ENCODE results near the gene AP2B1. TPM values are rescaled to one million over a fixed set of nuclear protein-coding genes. Genes with fewer than 3 reads are reported as not detected.

Gene AP2B1
- total RNA-seq, 1 donor from 2014 or later, result 137 TPM

DNA sequence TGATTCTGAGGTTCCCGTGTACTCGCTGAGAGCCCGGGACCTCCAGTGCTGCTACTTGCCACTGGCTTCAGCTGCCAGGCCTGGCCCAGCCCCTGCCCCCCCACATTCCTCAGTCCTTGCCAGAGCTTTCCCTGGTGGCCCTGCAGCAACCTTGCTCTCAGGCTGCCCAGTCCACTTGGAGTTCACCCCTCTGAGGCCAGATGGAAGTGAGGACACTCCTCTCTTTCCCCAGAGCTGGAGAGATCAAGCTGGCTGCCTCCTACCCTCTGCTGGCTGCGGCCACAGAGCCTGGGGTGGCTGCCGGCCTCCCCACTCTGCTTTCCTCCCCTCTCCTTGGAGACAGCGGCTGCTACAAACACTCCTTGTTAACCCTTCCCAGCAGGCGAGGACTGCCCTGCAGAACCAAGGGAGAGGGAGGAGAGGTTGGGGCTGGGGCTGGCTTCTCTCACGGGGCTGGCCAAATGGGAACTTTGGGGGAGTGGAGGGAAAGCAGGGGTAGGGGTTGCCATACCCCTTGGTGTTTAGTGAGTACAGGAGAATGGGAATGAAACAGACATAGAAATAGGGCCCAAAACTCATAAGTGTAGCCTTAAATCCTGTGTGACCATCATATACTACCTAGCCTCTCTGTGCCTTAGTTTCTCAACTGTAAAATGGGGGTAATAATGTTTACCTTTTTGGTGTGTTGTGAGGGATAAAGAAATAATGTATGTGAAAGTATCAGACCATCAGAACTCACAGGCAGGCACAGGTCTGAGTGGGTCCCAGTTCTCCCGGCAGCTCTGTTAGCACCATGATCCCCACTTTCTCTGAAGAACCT, 166.0 kb downstream of the AP2B1 start, which contains the start of gene GAS2L2:
Gene GAS2L2 (minus strand): TSS at position 295 of the 820 bp plus-strand sequence. CDS start 389 bp downstream, outside the sequence.
- intact Hi-C loops (cut with DNase I), result no loop called here
- DNase-seq (ENCODE audit: low spot score), result no peak

DNA sequence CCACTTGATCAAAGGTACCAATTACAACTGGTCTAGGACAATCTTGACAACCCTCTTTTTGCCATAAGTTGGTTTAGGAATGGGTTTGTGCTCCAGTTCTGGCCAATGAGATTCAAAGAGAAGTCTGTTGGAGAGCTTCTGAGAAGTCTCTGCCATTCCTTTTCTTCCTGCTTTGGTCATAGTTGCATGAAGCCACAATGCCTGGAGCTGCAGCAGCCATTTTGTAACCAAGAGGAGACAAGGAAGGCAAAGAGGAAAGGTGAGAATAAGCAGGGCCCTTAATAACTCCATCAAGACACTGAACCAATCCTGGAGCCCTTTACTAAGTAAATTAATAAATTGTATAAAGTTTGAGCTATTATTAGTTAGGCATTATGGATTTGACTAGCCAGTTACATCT, 170.1 kb downstream of the AP2B1 start:
- intact Hi-C loops (cut with DNase I), result no loop called here
- DNase-seq (ENCODE audit: low spot score), result no peak

DNA sequence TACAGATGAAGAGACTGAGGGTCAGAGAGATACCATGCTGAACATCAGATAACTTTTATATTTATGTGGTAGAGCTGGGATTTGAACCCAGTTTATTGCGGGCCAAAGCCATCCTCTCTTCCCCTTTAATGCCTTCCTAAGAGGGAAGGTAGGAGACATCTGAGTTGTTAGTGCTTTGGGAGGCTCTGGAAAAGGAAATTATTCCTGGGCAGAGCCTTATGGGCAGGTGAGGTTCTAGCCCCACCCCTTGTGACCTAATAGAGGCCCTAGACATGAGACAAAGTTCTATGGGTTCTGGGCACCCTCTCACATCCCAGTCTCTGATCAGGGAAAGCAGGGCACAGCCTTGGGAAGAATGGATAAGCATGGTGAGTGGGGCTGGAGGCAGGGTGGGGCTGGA, 173.5 kb downstream of the AP2B1 start, which contains the start of gene C17orf50:
Gene C17orf50 (plus strand): TSS at position 301 of the 400 bp plus-strand sequence. CDS start 55 bp downstream, at position 356.
- no peak for DNase-seq (ENCODE audit: low spot score)
- intact Hi-C loops (cut with DNase I), result no loop called here

DNA sequence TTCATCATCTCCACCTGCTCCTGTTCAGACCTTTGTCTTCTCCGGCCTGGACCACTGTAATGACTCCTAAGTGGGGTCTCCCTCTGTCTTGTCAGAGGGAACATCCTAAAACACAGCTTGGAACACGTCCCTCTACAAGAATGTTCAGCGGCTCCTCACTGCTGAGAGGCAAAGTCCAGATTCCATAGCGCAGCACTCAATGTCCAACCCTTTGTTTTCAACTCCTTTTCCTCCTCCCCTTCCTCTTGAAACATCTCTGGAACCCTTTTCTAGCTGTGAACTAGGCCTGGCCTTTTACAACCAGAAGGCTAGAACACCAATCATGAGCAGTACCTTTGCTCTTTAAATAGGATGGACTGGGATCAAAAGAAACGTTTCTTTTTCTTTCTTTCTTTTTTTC, 174.5 kb downstream of the AP2B1 start:
- intact Hi-C loops (cut with DNase I), result no loop called here
- DNase-seq (ENCODE audit: low spot score), result no peak

DNA sequence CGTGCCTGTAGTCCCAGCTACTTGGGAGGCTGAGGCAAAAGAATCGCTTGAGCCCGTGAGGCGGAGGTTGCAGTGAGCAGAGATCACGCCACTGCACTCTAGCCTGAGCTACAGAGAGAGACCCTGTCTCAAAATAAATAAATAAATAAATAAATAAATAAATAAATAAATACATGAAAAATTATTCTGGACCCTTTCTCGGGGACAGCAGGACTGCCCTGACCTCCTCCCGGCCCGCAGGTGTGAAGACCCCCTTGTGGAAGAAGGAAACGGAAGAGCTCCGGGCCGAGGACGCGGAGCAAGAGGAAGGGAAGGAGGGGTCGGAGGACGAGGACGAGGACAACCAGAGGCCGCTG, 176.6 kb downstream of the AP2B1 start:
- DNase-seq (ENCODE audit: low spot score), result no peak
- intact Hi-C loops (cut with DNase I), result loop anchor here (1.0 kb wide), 1 partner anchor 41 kb away; no protein-coding TSS in a partner anchor

DNA sequence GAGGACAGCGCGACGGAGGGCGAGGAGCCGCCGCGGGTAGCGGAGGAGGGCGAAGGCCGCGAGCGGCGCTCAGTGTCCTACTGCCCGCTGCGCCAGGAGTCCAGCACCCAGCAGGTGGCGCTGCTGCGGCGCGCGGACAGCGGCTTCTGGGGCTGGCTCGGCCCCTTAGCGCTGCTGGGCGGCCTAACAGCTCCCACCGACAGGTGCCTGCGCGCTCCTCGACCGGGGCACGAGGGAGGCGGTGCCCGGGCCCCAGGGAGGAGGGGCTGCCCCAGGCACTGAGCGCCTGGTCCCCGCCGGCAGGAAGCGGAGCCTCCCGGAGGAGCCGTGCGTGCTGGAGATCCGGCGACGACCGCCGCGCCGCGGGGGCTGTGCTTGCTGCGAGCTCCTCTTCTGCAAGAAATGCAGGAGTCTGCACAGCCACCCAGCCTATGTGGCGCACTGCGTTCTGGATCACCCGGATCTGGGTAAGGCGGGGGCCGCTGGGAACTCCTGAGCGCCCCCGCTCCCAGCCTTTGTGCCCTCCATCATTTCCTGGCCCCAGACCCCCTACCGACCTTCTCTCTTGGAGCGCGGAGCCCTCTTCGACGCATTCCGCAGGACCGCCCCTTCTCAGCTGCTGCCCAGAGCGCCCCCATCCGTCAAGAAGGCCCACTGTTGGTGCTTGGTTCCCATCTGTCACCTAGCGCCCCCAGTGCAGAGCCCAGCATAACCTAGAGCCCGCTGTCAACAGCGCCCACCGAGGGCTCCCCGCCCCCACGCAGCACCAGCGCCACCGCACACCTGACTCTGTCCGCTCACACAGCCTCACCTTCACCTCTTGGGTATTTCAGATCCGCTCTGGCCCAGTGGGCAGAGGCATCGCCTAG, 177.2 kb downstream of the AP2B1 start:
- DNase-seq (ENCODE audit: low spot score), result peak; percentile 92
- intact Hi-C loops (cut with DNase I), result loop anchor here (1.0 kb wide), 1 partner anchor 40 kb away; no protein-coding TSS in a partner anchor

DNA sequence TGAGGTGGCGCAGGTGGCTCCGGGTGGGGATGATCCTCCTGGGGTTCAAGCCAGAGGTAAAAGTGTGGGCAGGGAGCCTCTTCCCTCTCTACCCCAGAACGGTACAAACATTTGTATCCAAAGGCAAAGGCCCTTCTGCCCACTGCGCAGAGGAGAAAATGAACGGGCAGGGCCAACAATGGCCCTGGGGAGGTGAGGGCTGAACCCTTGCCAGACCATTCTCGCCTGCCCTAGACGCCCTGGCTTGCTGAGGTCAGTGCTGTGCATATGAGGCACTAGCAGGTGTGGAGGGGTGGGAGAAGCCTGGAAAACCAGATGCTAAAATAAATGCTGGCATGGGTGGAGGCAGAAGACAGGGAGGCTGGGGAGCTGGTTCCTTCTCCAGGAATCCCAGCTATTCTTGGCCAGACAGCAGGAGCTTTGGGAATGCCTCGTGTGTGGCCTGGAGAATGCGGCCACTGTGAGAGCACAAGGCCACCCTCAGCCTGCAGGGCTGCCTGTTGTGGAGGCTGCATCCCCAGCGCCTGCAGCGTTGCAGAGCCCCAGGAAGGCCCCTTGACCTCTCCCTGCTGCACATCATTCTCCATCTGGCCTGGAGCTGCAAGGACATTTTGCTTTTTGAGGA, 178.1 kb downstream of the AP2B1 start:
- intact Hi-C loops (cut with DNase I), result no loop called here
- no peak for DNase-seq (ENCODE audit: low spot score)

DNA sequence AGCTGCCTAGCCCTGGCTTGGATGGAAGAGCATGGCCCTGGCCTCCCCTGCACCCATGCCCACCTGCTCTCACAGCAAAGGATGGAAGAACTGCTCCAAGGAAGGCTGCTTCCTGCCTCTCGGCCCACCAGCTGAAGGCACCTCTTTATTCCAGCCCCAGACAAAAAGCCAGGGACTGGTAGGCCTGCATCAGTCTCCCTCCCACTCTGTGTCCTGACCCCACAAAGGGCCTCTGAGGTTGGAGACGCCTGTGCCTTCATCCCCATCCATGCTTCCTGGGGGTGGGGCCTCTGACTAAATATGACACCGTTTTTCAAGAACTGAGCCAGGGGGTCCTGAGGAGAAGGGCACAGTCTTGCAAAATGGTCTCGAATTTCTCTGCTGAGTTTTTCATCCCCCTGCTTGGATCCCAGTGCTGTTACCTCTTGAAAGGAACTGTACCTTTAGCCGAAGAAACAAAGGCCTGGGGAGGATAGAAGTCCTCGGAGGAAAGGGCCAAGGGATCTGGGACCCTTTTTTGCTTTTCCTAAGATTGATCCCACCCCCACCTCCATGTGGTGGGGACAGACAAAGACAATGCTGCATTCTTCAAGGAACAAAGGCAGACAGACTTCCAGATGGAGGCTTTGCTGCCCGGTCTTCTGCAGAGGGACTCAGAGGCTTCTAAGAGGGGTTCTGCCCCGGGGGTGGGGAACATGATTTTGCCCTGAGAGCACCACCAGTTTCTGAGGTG, 178.8 kb downstream of the AP2B1 start:
- intact Hi-C loops (cut with DNase I), result no loop called here
- no peak for DNase-seq (ENCODE audit: low spot score)

DNA sequence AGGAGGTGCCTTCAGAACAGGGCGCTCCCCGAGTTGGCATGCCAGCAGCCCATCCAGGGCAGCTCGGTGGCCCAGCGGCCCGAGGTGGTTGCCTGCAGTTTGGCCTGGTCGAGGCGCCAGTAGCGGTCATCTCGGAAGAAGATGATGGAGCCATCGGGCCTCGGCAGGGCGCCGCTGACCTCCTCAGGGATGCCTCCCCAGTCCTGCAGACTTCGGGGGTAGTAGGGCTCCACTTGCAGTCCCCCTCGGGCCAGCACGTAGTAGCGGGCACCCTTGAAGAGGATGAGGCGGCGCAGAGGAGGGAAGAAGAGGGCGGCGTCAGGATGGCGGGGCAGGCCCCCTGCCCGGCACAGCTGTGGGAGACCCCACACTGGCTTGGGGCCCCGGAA, 179.4 kb downstream of the AP2B1 start:
- DNase-seq (ENCODE audit: low spot score), result no peak
- intact Hi-C loops (cut with DNase I), result no loop called here

DNA sequence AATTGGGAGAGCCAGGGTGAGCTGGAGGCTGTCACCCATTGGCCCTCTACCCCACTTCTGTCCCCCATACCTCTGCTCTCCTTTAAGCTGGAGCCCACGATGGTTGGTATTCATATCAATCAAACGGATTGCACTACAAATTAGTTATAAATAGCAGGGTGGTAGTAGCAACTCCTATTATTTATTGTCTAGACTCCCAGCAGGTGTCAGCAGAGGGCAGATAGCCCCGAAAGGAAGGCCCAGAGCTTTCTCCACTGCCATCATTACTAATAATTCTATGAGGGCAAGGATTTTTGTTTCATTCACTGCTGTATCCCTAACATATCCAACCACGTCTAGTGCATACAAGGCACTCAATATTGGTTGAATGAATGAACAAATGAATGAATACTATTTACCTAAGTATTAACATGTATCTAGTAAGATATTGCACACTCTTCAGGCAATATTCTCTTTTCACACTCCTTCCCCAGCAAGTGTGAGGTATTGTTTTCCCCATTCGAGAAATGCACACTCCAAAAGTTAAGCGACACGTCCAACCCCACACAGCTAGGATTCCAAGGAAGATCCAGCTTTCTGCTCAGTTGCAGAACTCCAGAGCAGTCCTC, 179.9 kb downstream of the AP2B1 start:
- intact Hi-C loops (cut with DNase I), result no loop called here
- no peak for DNase-seq (ENCODE audit: low spot score)

DNA sequence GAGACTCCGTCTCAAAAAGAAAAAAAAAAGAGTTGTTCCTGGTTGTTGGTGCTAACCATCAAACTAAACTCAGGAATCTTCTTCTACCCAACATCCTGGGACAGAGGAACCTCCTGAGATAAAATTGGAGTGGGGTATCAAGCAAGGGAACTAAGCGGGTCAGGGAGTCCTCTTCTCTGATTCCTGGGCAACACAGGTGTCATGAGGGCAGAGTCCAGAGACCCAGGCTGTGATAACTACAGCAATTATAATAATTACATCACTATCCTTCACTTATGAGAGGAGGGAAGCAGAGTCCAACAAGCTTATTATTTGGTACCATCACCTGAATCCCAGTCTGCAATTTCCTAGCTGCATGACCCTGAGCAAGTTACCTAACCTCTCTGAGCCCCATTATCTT, 181.7 kb downstream of the AP2B1 start:
- no peak for DNase-seq (ENCODE audit: low spot score)
- intact Hi-C loops (cut with DNase I), result no loop called here

DNA sequence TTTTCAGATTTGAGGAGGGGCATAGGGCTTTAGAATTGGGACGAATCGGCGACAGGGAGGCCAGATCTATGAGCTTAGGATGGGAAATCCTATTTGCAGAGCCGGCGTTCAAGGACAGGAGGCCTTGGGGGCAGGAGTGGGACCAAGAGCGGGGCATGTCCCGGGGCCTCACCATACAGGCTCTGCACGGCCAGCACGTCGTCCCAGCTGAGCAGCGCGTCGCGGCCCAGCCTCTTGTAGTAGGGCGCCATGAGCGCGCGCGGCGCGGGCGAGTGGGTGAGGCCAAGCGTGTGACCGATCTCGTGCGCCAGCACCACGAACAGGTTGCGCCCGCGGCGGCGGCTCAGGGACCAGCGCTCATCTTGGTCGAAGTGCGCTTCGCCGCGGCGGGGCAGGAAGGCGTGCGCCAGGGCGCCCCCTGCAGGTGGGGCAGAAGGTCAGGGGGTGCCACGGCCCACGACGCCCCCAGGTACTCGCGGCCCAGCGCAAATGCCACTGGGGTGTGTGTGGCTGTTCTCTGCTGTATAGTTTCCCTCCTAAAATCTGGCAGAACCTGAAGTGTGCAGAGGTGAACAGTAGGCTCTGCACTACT, 182.9 kb downstream of the AP2B1 start:
- DNase-seq (ENCODE audit: low spot score), result no peak
- intact Hi-C loops (cut with DNase I), result no loop called here

DNA sequence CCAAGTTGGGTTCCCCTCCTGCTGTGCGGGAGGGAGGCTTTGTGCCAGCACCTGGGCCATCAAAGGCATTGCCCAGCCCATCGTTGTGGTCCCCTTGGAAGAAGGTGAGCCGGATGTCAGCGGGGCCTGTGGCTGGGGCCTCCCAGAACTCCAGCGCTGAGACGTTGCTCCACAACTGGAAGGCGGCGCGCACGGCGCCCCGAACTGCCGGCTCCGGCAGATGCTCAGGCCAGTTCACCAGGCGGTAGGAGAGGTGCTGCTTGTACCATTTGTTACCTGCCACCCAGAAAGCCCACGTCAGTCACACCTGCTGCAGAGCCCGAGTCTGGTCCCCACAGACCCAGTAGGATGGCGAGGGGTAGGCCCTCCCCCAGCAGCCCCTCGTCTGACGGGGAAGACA, 186.0 kb downstream of the AP2B1 start:
- DNase-seq (ENCODE audit: low spot score), result no peak
- intact Hi-C loops (cut with DNase I), result no loop called here

DNA sequence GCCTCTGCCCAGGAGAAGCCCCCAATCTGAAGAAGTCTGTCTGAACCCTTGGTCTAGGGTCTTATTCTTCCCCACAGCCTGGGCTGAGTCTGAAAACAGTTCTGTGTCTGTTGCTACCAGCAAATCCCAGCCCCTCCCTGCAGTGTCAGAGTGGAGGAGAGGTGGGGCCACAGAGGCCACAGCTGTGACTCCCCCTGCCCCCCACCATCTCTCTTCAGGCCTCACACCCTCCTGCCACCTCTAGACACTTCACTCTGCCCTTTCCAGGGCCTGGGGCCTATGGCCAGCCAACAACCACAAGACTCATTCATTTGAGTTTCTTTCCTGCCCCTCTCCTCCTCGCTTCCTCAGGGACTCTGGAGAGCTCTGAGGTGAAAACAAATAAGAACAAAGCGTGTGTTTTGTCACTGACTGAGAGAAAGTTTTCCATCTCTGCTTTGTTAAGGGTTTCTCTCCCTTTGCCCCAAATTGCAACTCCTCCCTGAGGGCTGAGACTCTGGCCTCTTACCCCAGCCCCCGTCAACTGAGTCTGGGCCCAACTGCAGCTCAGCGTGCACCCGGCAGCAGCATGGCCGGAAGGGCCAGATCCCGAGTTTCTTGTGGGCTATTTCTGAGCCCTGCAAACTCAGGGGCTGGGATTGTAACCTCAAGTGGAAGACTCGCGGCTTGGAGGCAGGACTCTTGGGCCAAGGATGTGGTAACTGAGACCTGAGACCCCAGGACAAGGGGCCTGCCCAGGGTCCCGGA, 186.7 kb downstream of the AP2B1 start:
- no peak for DNase-seq (ENCODE audit: low spot score)
- intact Hi-C loops (cut with DNase I), result no loop called here

DNA sequence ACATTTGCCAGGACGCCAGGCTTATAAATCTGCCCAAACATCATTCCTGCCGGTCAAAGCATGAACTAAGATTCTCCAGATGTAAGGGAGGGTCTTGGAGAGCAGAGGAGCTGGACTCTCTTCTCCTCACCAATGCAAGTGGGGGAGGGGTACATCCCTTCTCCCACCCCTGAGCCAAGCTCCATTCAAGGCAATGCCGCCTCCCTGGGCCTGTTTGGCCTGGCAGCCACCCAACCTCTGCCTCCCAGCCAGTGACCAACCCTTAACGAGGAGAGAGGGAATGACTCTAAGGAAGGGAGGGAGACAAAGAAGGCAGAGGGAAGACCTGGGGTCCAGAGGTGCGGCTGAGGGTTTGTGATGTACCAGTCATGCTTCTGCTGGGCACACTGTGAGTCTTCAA, 187.4 kb downstream of the AP2B1 start:
- intact Hi-C loops (cut with DNase I), result no loop called here
- DNase-seq (ENCODE audit: low spot score), result no peak

DNA sequence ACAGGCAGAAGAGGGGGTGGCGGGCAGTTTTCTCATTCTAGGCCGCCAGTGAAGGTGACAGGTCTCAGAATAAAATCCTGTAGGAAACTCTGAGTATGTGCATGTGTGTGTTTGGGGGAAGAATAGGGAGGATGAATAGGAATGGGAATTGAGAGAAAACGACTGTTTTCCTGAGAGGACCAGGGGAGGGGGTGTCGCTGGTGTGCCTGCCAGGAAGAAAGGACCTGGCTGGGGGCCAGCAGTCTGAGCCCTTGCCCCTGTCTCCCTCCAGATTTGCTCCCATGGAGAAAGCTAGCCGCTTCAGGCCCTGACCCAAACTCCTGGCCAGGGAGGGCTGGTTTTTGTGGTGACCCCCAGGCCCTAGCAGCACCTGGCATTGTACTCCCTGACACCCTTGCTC, 187.9 kb downstream of the AP2B1 start:
- intact Hi-C loops (cut with DNase I), result no loop called here
- DNase-seq (ENCODE audit: low spot score), result no peak

DNA sequence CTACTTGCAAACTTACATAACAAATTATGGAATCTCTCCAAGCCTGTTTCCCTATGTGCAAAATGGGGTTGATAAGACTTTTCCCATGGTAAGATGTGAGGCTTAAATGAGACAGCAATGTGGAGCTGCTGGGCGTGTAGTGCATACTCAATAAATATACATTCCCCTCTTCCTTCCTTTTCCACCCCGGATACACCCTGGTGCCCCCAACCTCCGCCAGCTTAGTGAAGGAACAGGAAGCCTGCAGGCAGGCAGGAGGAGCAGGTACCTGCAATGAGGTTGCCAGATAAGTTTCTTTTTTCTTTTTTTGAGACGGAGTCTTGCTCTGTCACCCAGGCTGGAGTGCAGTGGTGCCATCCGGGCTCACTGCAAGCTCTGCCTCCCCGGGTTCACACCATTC, 188.5 kb downstream of the AP2B1 start:
- intact Hi-C loops (cut with DNase I), result no loop called here
- DNase-seq (ENCODE audit: low spot score), result no peak
